GM12864 (cell line): ENCODE data around the gene MED4.

Experiments used
- DNase-seq: peaks from one replicate; pipeline ENCODE4 v3.0.0-alpha.2; 2011; ENCODE audit warnings: low read depth
- H3K4me3 ChIP-seq: 2 replicates; pipeline ENCODE4 v1.5.1; 2011; ENCODE audit warnings: mild to moderate bottlenecking, low read depth, low read length, control low read depth
- CTCF ChIP-seq: IDR thresholded peaks from 2 replicates; pipeline ENCODE4 v1.5.1; 2011; ENCODE audit warnings: low read depth, mild to moderate bottlenecking, moderate library complexity, low read length, control low read depth, inconsistent platforms; ENCODE audit errors: missing control alignments

Gene MED4

GRCh38 chr13:48113756-48114130, 18.8 kb upstream of the MED4 start:
- no peak for DNase-seq
- no peak overlapping the region for H3K4me3 ChIP-seq
- TF ChIP-seq CTCF, result no peak

GRCh38 chr13:48112896-48113755, 18.2 kb upstream of the MED4 start:
- H3K4me3 ChIP-seq, result no peak overlapping the region
- DNase-seq, result no peak
- TF ChIP-seq CTCF, result no peak

- no peak for DNase-seq
- no peak overlapping the region for H3K4me3 ChIP-seq
- no peak for TF ChIP-seq CTCF
These were observed 16.2 kb upstream of the MED4 start for GRCh38 chr13:48110931-48111721.

GRCh38 chr13:48110132-48110868, 15.4 kb upstream of the MED4 start:
- no peak for DNase-seq
- TF ChIP-seq CTCF, result no peak
- H3K4me3 ChIP-seq, result no peak overlapping the region

GRCh38 chr13:48108106-48108505, 13.2 kb upstream of the MED4 start:
- TF ChIP-seq CTCF, result no peak
- no peak for DNase-seq
- no peak overlapping the region for H3K4me3 ChIP-seq

- no peak for DNase-seq
- H3K4me3 ChIP-seq, result no peak overlapping the region
- TF ChIP-seq CTCF, result no peak
These were observed 2.9 kb upstream of the MED4 start for GRCh38 chr13:48097793-48098192.
